Central memory CD4-positive, alpha-beta T cell (primary cell): Measurements from ENCODE around the gene BBS9.
"Not testable (repeated sequence)": the region's sequence is repeated elsewhere in the genome, so short reads cannot be mapped to it uniquely, and the experiment has no call there.

Source experiments
- DNase-seq: peaks from one replicate; pipeline ENCODE4 v3.0.0; 2022

The BBS9 gene

DNA sequence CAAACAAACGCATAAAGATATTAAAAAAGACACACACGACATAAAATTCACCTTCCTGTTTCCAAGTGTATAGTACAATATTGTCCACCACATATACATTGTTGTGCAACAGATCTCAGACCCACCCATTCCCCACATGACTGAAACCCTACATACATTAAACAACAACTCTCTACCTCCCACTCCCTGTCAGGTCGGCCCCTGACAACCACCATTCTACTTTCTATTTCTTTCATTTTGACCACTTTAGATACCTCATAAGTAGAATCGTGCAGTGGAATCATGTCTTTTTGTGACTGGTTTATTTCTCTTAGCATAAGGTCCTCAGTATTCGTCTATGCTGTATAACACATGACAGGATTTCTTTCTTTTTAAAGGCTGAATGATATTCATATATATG, 320.5 kb downstream of the BBS9 start:
- no peak for DNase-seq

DNA sequence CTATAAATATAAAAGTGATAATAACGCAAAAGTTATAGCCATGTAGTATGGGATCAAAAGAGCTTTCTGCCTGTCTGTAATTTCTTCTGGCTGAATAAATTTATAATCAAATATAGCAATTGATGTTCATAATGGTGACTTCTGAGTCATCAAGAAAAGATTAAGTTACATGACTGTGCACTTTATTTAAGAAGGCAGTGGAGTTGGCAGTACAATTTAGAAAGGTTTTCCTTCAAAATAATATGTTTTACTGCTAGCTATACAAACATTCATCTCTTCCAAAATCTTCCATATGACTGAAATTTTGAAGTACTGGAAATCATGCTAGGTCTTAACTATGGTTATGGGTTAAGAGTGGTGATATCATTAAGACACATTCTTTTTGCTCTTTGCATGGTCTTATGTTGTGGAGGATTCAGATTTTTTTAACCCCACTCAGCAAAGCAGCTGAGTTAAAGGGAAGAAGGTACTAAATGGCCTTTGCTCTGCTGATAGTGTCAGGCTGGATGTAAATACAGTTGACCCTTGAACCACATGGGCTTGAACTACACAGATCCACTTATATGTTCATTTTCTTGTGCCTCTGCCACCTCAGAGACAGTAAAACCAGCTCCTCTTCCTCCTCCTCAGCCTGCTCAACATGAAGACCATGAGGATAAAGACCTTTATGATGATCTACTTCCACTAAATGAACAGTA, 323.6 kb downstream of the BBS9 start:
- no peak for DNase-seq

DNA sequence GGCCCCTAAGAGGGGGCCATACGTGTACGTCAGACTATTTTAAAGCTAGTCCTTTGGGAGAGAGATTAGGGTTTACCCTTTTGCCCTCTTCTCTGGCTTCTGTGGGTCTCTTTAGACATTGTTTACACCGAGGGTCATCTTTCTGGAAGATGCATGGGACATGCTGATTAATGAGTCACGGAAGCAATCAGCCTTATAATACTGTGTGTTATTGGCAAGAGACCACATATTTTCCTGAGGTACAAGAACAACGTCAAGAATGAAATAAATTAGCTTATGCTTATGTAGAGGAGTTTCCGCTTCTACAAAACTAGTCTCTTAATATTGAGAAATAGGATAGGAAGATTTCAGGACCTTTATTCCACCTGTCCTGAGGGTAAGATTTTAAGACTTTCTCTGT, 327.7 kb downstream of the BBS9 start:
- DNase-seq: no peak

DNA sequence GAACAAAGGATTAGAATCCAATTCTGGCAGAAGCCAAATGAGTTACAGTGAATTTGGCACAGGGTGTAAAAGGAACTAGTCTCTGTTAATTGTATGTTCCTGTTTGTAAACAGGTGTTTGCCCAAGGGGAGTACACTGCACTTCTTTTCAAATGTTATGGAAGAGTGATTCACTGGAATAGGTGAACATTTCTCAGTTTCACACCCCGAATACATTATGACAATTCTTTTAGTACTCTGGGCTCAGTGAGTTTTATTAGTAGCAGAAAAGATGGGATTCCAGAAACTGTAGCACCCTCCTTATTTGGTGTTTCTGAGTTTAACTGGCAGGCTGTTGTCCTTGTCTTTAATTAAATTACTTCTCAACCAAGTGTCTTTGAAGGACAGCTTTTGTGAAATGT, 329.2 kb downstream of the BBS9 start:
- DNase-seq: no peak

DNA sequence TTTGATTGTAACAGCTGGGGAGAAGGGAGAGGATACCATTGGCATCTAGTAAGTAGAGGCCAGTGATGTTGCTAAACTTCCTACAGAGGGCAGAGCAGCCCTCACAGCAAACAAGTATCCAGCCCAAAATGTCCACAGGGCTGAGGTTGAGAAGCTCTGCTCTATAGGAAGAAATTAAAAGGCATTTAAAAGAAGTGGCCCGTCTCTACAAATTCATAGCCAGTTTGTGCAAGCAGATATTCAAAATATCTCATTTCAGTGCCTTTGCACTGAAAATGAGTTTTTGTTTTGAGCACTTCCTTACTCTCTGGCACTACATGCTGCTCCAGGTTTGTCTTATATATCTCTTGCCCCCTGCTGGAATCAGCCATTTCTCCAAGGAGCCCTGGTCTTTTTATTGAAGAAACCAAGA, 330.0 kb downstream of the BBS9 start:
- no peak for DNase-seq

DNA sequence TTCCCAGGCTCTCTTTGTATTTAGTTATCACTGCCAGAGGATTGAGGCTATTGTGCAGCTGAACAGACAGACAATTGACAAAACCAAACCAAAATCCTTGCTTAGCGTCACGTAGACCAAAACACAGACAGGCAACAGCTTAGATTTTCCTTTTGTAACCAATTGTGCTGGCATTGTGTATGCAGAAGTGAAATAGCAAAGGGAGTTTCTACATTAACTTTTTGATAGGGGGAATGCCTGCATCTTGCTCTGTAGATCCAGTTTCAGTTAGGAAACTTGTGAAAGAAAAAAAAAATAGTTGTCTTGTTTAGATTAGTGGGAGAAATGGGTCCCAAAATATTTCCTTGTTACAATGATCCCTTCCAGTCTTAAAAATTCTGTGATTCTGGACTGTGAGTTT, 333.8 kb downstream of the BBS9 start:
- no peak for DNase-seq

DNA sequence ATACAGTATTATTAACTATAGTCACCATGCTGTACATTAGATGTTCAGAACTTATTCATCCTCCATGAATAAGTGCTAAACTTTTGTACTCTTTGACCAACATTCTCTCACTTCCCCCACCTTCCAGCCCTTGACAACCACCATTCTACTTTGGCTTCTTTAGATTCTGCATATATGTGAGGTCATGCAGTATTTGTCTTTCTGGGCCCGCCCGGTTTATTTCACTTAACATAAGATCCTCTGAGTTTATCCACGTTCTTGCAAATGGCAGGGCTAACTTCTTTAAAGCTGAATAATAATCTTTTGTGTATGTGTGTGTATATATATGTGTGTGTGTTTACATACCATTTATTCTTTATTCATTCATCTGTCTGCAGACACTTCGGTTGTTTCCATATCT, 336.8 kb downstream of the BBS9 start:
- DNase-seq: no peak

DNA sequence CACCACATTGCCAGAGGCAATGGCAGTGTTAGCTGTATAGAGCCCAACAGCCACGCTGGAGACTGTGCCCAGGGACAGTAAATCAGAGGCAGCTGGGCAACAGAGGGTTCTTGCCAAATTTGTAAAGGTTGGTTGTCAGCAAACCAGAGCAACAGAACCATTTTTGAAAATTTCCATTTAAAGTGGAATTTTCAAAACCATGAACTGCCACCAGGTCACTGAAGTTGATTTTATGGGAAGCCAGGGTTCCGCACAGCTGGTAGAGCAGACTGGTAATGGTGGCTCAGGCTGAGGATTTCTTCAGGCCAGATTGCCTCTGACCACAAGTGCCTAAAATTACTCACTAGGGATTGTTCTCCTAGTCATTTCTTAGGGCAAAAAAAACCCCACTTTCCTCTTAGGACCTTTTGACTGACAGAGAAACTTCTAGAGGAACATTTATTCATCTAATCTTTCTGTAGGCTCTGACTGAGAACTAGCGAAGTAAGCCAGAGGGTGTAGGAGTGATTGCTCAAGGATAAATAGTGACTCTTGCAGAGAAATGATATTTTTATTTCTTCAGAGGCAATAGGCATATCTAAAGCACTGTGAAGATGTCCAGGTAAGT, 342.4 kb downstream of the BBS9 start:
- no peak for DNase-seq

DNA sequence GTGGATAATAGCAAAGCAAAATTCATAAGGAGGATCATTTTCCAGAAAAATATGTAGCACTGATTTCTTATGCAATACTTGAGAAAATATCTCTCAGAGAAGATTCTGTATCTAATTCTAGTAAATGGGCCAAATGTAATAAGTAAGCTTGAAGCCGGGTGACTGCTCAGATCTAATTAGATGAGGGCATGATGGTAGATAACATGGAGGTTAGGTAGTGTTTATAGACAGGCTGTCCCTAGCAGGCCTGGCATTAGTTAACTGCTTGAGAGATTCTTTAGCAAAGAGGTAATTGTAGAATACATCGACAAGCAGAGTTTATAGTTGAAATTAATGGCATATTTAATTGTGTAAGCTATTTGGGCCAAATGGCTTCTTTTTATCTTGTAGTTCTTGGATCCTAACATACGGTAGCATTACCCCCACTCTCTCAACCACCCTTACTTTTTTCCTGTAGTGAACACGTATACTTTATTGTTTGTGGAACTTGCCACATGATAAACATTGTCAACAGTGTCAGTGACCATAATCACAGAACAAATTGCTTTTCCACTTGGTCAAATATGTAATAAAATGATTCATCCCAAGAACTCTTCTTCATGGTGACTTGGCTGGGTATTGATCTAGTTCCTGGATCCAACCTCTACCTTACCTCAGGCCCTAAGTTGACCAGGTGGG, 343.1 kb downstream of the BBS9 start:
- DNase-seq: no peak

DNA sequence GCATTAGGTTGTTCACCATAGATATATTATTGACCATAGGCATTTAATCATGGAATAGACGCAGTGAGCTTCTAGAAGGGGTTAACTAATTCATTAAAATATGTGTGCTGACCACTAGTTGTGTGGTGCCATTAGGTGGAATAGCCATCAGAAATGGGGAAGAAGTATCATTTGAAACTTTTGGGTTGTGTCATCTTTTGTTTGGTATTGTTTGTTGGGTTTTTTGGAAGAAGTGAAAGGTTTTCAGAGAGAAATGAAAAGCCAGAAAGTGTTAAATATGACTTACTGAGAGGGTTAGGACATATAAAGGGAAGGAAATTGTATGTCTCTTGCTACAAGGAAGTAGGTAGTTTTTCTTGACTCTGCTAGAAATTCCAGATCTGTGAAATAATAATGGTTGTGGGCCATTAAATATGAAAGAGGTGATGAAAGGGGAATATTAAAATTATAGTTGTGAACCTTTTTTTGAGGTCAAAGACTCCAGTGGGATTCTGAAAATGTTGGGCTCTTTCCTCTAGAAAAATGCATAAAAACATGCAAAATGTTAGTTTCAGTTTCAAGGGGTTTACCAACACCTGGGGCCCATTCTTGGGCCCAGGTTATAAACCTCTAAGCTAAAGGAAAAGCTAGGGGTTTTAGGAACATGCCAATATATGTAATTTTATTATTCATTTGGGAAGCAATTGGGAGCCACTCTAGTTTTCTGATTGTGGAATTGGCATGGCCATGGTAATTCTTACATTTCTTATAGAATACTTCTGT, 348.5 kb downstream of the BBS9 start:
- no peak for DNase-seq

DNA sequence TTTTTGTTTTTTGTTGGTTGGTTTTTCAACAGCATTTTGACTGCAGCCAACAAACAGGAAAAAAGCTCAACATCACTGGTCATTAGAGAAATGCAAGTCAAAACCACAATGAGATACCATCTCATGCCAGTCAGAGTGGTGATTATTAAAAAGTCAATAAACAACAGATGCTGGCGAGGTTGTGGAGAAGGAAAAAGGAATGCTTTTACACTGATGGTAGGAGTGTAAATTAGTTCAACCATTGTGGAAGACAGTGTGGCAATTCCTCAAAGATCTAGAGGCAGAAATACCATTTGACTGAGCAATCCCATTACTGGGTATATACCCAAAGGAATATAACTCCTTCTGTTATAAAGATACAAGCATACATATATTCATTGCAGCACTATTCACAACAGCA, 355.1 kb downstream of the BBS9 start:
- not testable (repeated sequence) for DNase-seq

DNA sequence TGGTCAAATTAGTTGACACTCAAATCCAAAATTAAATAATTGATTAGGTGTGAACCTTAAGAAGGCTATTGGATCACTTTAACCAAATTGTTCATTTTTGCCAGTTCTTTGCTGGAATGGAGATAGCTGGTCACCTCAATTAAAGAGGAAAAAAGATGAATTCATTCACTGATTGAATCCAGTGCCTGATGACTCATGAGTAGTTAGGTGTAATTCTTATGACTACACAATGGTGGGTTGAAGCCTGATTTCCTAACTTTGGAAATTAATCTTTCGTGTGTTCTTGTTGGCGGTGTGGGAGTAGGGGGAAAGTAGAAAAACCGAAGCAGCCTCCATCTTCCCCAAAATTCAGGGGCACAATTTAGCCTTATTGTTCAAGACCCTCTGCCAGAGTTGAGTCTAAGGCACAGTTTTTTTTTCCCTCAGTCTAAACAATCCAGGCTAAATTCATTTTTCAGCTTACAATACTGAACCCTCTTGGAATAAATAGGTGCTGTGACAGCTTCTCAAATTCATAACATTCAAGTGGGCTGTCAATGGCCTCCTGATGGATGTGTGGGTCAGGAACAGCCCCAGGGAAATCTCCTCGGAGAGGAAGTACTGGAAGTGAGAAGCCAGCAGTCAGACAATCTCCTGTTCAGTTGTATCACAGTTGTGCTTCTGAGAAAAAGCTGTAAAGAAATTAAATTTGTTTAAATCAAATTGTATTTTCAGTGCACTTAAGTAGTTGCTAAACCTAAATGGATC, 356.6 kb downstream of the BBS9 start:
- no peak for DNase-seq

DNA sequence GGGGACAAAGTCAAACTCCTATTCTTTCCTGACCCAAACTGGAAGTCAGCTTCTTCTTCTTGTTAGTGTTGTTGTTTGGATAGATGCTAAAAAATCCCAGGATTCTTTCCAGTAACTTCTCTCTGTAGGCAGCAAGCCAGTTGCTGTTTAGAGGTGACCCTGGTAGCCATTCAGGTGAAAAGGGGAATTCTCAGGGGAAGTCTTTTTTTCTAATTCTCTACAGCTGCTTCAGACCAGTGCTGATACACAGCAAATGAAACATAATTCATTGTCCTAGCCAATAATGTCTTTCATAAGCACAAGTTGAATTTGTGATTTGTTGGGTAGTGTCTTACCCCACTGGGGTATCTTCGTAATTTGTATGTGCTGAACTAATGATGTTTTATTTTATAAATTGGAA, 357.3 kb downstream of the BBS9 start:
- DNase-seq: no peak

DNA sequence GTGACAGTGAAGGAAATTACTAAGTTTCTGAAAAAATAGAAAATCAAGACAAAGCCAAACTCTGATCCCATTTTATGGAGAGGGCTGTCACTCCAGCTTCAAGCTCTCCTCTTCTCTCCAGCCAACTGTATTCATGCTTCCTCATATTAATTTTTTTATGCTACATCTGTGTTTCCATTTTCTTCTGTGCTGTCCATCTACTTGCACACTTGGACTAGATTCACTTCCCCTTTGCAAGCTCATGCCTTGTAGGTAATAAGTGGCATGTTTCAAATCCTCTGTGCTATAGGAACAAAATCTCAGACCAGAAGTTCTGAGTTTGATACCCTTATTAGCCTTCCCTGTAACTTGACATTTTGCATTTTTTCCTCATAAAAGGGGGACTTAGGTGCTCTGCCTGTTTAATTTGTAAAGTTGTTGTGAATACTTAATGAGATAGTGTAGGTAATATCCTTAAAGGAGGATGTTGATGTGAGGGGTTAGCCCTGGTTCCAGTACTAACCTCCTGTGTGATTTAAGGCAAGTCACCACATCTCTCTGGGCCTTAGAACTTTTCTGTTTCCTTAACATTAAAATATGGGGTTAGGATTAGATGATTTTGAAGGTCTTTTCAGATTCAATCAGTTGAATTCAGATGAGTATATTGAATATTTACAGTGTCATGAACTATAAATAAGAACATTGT, 358.8 kb downstream of the BBS9 start:
- DNase-seq: no peak

DNA sequence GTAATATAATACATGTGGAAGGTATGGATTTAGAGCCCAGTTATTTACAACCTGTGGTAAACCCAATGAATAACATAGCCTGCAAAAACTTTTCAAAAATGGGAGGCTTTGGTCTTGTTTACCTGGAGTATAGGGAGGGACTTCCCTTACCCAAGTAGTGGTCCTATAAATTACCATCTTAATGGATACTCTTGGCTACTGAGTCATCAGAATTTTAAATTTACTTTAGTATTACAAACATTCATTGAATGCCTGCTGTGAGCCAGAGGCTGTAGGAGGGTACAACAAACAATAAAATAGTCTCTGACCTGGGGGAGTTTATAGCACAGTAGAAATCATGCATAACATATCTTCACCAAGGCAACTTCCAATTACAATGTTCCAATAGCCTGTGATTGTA, 365.1 kb downstream of the BBS9 start:
- DNase-seq: no peak

DNA sequence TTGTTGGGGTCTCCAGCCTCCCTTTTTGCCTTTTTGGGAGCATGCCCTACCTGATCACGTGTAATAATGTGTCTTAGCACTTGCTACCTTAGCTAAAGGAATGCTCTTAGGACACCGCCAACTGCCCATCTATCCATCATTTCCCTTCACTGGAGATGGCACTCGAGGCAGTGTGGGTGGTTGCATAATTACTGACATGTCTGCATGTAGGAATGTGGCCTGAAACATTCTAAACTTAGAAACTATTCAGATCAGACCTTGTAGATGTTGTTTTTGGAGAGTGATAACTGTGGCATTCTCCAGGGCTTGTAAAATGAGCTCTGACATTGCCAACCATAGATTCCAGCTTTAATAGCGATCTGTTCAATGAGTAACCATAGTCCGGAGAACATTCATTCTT, 365.8 kb downstream of the BBS9 start:
- no peak for DNase-seq

DNA sequence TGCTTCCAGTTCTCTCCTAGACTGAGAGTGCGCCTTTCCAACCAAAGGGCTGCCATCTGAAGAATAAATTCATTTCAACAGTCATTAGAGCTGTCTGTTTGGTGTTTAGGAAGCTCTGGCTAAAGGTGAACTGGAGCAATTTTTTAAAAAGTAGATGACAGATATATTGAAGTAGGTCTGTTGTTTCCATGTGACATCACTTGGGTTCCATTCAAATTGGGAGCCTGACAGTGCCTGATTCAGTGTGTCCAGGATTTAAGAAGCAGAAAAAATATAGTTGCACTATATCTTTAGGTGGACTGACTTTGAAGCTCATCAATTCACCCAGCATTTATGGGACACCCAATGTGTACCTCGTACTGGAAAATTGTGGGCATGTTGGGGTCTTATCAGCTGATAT, 367.7 kb downstream of the BBS9 start:
- DNase-seq: no peak

DNA sequence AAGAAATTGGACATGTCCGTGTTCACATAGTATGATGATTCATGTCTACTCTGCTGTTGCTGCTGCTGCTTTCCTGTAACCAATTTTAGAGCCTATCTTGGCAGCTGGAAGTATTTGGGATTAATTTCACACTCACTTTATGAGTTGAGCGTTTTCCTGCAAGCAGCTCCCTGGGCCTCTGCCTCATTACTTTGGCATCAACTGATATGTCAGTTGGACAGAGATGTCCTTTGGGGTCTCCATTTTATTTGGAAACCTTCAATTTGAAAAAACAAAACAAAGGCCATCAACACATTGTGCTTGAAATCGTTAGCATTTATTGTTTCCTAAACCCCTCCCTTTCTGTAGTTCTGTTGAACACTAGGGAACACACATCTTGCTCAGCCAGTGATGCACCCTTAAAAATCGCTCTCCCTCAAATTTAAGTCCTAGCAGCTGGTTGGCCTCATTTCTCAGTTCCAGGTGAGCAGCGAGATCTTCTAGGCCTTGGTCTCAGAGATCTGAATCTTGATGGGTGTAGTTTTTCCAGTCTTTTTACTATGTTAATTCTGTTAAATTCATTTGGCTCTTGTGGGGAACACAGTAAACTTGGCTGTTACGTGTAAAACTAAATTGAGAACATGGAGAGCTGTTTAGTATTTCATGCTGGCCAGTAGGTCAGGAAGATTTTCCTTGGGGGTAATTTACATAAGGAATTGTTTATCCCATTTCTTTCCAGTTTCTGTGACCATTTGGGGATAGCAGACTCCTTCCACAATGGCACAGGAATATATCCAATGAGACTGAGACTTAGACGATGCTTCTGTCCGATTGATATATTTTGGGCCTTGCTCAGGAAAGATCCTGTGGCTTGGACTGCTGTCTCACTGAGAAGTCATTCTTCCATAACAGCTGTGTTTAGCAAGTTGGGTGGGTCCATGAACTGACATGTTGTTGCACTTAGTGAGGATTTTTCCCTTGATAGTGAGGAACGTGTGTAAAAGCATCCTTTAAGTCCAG, 371.6 kb downstream of the BBS9 start:
- DNase-seq: no peak

DNA sequence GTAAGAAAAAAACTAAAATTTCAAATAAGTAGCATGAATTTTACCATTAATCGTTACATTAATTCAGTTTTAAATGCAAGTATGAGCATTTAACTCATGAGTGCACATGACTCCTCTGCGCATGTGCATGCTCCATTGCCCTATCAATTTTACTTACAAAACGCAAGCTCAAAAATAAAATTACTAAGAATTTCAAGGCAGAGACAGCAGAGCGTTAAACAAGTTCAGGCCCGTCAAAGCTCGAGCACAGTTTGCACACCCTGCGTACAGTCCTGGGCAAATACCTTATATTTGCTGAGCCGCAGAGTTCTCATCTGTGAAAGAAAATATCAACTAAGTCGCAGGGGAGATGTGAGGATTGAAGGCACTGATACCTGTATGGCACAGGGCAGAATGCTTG, 373.6 kb downstream of the BBS9 start:
- DNase-seq: no peak

DNA sequence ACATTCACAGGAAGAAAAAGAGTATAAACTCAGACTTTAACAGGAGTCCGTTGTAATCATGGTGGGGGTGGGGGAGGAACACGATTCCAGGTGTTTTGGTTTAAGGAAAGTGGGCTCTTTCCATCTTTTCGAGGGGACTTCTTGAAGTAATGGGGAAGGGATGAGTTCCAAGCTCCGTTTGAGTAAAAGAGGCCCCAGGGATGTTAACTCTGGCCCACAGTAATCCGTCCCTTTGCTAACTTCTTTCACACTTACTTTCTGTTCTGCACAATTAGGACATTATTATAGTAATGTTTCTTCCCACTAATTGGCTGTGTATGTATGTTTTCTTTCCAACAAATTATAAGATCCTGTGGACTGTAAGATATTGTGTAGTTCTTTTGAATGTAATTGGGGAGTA, 374.4 kb downstream of the BBS9 start:
- no peak for DNase-seq

DNA sequence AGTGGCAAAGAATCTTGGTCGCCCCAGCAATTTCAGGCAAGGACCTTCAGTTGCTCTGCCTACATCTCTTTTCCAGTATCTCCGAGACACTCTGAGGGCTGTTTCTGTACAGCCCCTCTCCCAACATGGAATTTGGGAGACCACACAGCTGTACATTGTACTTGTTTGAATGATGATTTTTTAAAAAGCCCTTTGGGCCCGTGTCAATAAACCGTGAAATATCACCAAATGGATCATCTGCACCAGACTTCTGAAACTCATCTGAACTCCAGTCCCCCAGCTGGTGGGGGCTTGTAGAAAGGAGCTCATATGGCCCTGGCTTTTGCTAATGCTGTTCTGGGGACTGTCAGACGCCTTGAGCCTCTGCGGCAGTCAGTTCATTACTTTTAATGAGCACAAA, 374.9 kb downstream of the BBS9 start:
- no peak for DNase-seq
